HepG2 (cell line): ENCODE results near the gene EDAR. TPM values are rescaled to one million over a fixed set of nuclear protein-coding genes. Genes with fewer than 3 reads are reported as not detected.

Source experiments
- ARID4A ChIP-seq: sonication (generic); formaldehyde crosslinking; IDR thresholded peaks from 2 replicates; pipeline ENCODE4 v1.5.0; 2020; ENCODE audit warnings: mild to moderate bottlenecking, missing genetic modification reagents, borderline replicate concordance
- BRF2 ChIP-seq: sonication (generic); formaldehyde crosslinking; IDR thresholded peaks from 2 replicates; pipeline ENCODE4 v1.8.1; 2022; ENCODE audit warnings: mild to moderate bottlenecking, missing genetic modification reagents
- CEBPB ChIP-seq: IDR thresholded peaks from 2 replicates; pipeline ENCODE4 v1.6.1; 2011; ENCODE audit warnings: low read depth, low read length, improper control_type of control experiment, borderline replicate concordance
- ISX ChIP-seq: sonication (generic); formaldehyde crosslinking; conservative IDR thresholded peaks from 2 replicates; pipeline ENCODE4 v1.5.0; 2020; ENCODE audit warnings: missing genetic modification reagents
- KDM5B ChIP-seq: sonication (generic); formaldehyde crosslinking; IDR thresholded peaks from 2 replicates; pipeline ENCODE4 v1.4.0; 2020; ENCODE audit warnings: missing genetic modification reagents, mild to moderate bottlenecking, borderline replicate concordance
- PHF20 ChIP-seq: sonication (generic); formaldehyde crosslinking; IDR thresholded peaks from 2 replicates; pipeline ENCODE4 v1.5.0; 2020; ENCODE audit warnings: mild to moderate bottlenecking, missing genetic modification reagents
- RARA ChIP-seq: IDR thresholded peaks from 2 replicates; pipeline ENCODE4 v1.6.1; 2016; ENCODE audit warnings: missing genetic modification reagents, missing compliant biosample characterization
- SRY ChIP-seq: sonication (generic); formaldehyde crosslinking; IDR thresholded peaks from 2 replicates; pipeline ENCODE4 v1.8.0; 2022; ENCODE audit warnings: mild to moderate bottlenecking, missing genetic modification reagents
- TFDP1 ChIP-seq: IDR thresholded peaks from 2 replicates; pipeline ENCODE4 v1.6.1; 2016; ENCODE audit warnings: missing compliant biosample characterization, missing genetic modification reagents, borderline replicate concordance
- TRAFD1 ChIP-seq: sonication (generic); formaldehyde crosslinking; IDR thresholded peaks from 2 replicates; pipeline ENCODE4 v1.5.1; 2020; ENCODE audit warnings: missing genetic modification reagents, mild to moderate bottlenecking, borderline replicate concordance
- TRIM24 ChIP-seq: sonication (generic); formaldehyde crosslinking; IDR thresholded peaks from 2 replicates; pipeline ENCODE4 v1.8.0; 2022; ENCODE audit warnings: mild to moderate bottlenecking, missing genetic modification reagents
- UBTF ChIP-seq: sonication (generic); formaldehyde crosslinking; IDR thresholded peaks from 2 replicates; pipeline ENCODE4 v1.4.0; 2020; ENCODE audit warnings: mild to moderate bottlenecking, missing genetic modification reagents
- ZNF710 ChIP-seq: sonication (generic); formaldehyde crosslinking; IDR thresholded peaks from 2 replicates; pipeline ENCODE4 v1.5.0; 2020; ENCODE audit warnings: mild to moderate bottlenecking, missing genetic modification reagents, borderline replicate concordance
- ZNF768 ChIP-seq: sonication (generic); formaldehyde crosslinking; IDR thresholded peaks from 2 replicates; pipeline ENCODE4 v1.4.0; 2020; ENCODE audit warnings: missing genetic modification reagents
- ZNF788 ChIP-seq: sonication (generic); formaldehyde crosslinking; IDR thresholded peaks from 2 replicates; pipeline ENCODE4 v1.5.0; 2020; ENCODE audit warnings: mild to moderate bottlenecking, missing genetic modification reagents, borderline replicate concordance
- polyA plus RNA-seq, 8 experiments: library from polyadenylated mRNA; depleted of rRNA in 3 of 8; stranded (reverse) in 7 of 8; unstranded in 1 of 8; fragments of >200 nt; fragmentation: Illumina TruSeq in 4 of 8; extraction: Trizol in 4 of 8; gene quantifications; 2 replicates each; pipeline versions ENCODE4 v1.2.1 to v1.2.3, GENCODE V29; 2011 to 2016; ENCODE audit warnings: low read depth in 4 of 8, missing spikeins in 1 of 8, mixed read lengths in 1 of 8; ENCODE audit not compliant: insufficient read depth in 1 of 8
- total RNA-seq, 5 experiments: library from RNA; depleted of rRNA; stranded (reverse); fragments of >200 nt; fragmentation: Illumina TruSeq; extraction: Trizol; gene quantifications; 2 replicates each; pipeline ENCODE4 v1.2.3, GENCODE V29; 2016; ENCODE audit warnings: low read depth in 1 of 5

The EDAR gene
- total and polyA plus RNA-seq, 2 of the 13 experiments (the other 11 are each of a cell fraction or from before 2014, with no cell fraction given) = not detected

- TF ChIP-seq ARID4A (CRISPR knock-in tag) = peak; percentile 27; the same call in 1 of the 2 replicates
- 0 out of 2 replicates have a peak, but pooled peaks have one; percentile 35 for TF ChIP-seq TRAFD1 (CRISPR knock-in tag)
- TF ChIP-seq ZNF768 = peak; percentile 50; the same call in 1 of the 2 replicates
- 0 out of 2 replicates have a peak, but pooled peaks have one; percentile 18 for TF ChIP-seq ISX (CRISPR knock-in tag)
- TF ChIP-seq TRIM24 (CRISPR knock-in tag) = 0 out of 2 replicates have a peak, but pooled peaks have one; percentile 61
- TF ChIP-seq UBTF = peak; percentile 48
- 0 out of 2 replicates have a peak, but pooled peaks have one; percentile 44 for TF ChIP-seq SRY
- 0 out of 2 replicates have a peak, but pooled peaks have one; percentile 34 for TF ChIP-seq PHF20
- peak; percentile 18; the same call in 1 of the 2 replicates for TF ChIP-seq RARA (CRISPR knock-in tag)
- peak; percentile 41; the same call in 1 of the 2 replicates for TF ChIP-seq TFDP1 (CRISPR knock-in tag)
- TF ChIP-seq ZNF710 (CRISPR knock-in tag) = 0 out of 2 replicates have a peak, but pooled peaks have one; percentile 18
- peak; percentile 73; the same call in 1 of the 2 replicates for TF ChIP-seq ZNF788 (CRISPR knock-in tag)
- peak; percentile 85 for TF ChIP-seq CEBPB
- TF ChIP-seq KDM5B (CRISPR knock-in tag) = peak; percentile 28; the same call in 1 of the 2 replicates
- TF ChIP-seq BRF2 (CRISPR knock-in tag) = peak; percentile 46; the same call in 1 of the 2 replicates
Observed at GRCh38 chr2:109021895-109022300, 32.9 kb upstream of the EDAR start (continued).
